Aorta (tissue), 5 donors: ENCODE measurements around the gene LAS1L. TPM values are rescaled to one million over a fixed set of nuclear protein-coding genes. Genes with fewer than 3 reads are reported as not detected.

ENCODE experiments used
- ATAC-seq: fragments of 200-7000 bp; cut with Tn5 transposase; one replicate; pipeline ENCODE4 v1.9.1; 2022; ENCODE audit warnings: moderate library complexity; ENCODE audit not compliant: low FRiP score
- DNase-seq, 2 donors: peaks; one replicate each; pipeline ENCODE4 v3.0.0-alpha.2; 2020
- H3K27ac ChIP-seq, 2 donors: one replicate each; pipeline ENCODE4 v1.5.1; 2013; ENCODE audit warnings: low read length in 2 of 2, mild to moderate bottlenecking in 2 of 2, moderate library complexity in 2 of 2, control low read depth in 1 of 2, inconsistent platforms in 1 of 2, low read depth in 1 of 2
- H3K27me3 ChIP-seq, 2 donors: one replicate each; pipeline ENCODE4 v1.6.1; 2013; ENCODE audit warnings: control low read depth in 1 of 2, low read length in 1 of 2, mild to moderate bottlenecking in 1 of 2, moderate library complexity in 1 of 2; ENCODE audit not compliant: insufficient read depth in 2 of 2, control insufficient read depth in 1 of 2
- H3K36me3 ChIP-seq, 2 donors: one replicate each; pipeline ENCODE4 v1.6.1; 2013; ENCODE audit warnings: control low read depth in 1 of 2, low read length in 1 of 2, mild to moderate bottlenecking in 1 of 2; ENCODE audit not compliant: insufficient read depth in 2 of 2, control insufficient read depth in 1 of 2
- H3K4me1 ChIP-seq, 2 donors: one replicate each; pipeline ENCODE4 v1.6.1; 2013; ENCODE audit warnings: low read length in 2 of 2, control low read depth in 1 of 2, mild to moderate bottlenecking in 1 of 2, moderate library complexity in 1 of 2; ENCODE audit not compliant: insufficient read depth in 2 of 2, control insufficient read depth in 1 of 2
- H3K4me3 ChIP-seq, 2 donors: one replicate each; pipeline ENCODE4 v1.5.1; 2013; ENCODE audit warnings: low read length in 2 of 2, control low read depth in 1 of 2, mild to moderate bottlenecking in 1 of 2
- H3K9me3 ChIP-seq: one replicate; pipeline ENCODE4 v1.6.1; 2013; ENCODE audit warnings: mild to moderate bottlenecking, low read length; ENCODE audit not compliant: control insufficient read depth
- WGBS, 2 donors: extraction: QIAGEN DNeasy Blood & Tissue Kit; methylation state at CpG; one replicate each; pipeline ENCODE4 v1.1.7; 2013; 5-methylcytosine and 5-hydroxymethylcytosine counted together
- intact Hi-C, 2 donors: fragments of 100-400 bp; cut with DNase I; formaldehyde crosslinking; loops; one replicate each; pipeline versions ENCODE4 v1.14.2 to v1.15.0; 2022
- long read RNA-seq, 2 donors: library from polyadenylated mRNA; unstranded; transcript quantifications; one replicate each; pipeline ENCODE4 v2.0.0, GENCODE V29; 2020 to 2021
- polyA plus RNA-seq, 2 donors: library from polyadenylated mRNA; stranded (reverse); fragments of 200-250 nt; gene quantifications; one replicate each; pipeline ENCODE4 v1.2.3, GENCODE V29; 2013
- total RNA-seq, 2 donors: library from RNA; stranded (reverse); fragmentation: NEBNext Ultra II Directional; extraction: Animal tissue kit (Norgen Biotek cat#: 25700); gene quantifications; one replicate each; pipeline ENCODE4 v1.2.1, GENCODE V29; 2021
- donor health status: healthy with polysubstance abuse.
- donor health status: Bipolar disorder and iron deficiency.
- donor health status: DM: no; HTN: no; CAD: no.
- donor health status: DM: no; HTN: no; CAD: no.
- donor health status: DM: yes; HTN: yes; CAD: no.

LAS1L gene
- total RNA-seq, result 10 to 100 TPM; 23.9 to 24.4 TPM
- polyA plus RNA-seq, result 10 to 100 TPM; 25.5 to 49.8 TPM
- long read RNA-seq, donor 1, transcript LAS1L-202 (13 exons, 2,386 nt), result major isoform, 106 of 258 reads
- long read RNA-seq, donor 1, transcript LAS1L-203 (14 exons, 2,439 nt), result minor isoform, 42 of 258 reads
- long read RNA-seq, donor 1, partial matches to known transcripts, result 57 of 258 reads
- long read RNA-seq, donor 1, other reads (novel, unspliced or antisense), result 51 of 258 reads
- long read RNA-seq, donor 2, transcript LAS1L-203 (14 exons, 2,439 nt), result minor isoform, 6 of 30 reads
- long read RNA-seq, donor 2, transcript LAS1L-202 (13 exons, 2,386 nt), result major isoform, 10 of 30 reads
- long read RNA-seq, donor 2, partial matches to known transcripts, result 3 of 30 reads
- long read RNA-seq, donor 2, other reads (novel, unspliced or antisense), result 11 of 30 reads

GRCh38 chrX:65534450-65535292, at the start of gene LAS1L:
Gene LAS1L (minus strand): TSS chrX:65534787. CDS start chrX:65534715, 72 bp downstream.
- peak; percentile 97 for ATAC-seq
- Histone ChIP-seq H3K4me3 (peak within 1 kb of the TSS; percentile 33 to 72), H3K4me1 (no peaks in the 10 kb centered on the region), H3K27me3 (no peaks in the 10 kb centered on the region), H3K27ac (peak within 1 kb of the TSS in 1 of 2 donors; percentile 21), H3K36me3 (peaks cover 0 to 2% of the 10 kb centered on the region in 2 donors), H3K9me3 (no peaks in the 10 kb centered on the region)
- WGBS, 2 donors, result 1 to 32% methylated on average over 50 of the region's 50 CpGs
- peak; percentile 94 for DNase-seq
- intact Hi-C loops, result no loop called here

- H3K27ac ChIP-seq, result no peak overlapping the region
- H3K27me3 ChIP-seq, result no peaks in the 10 kb centered on the region
- no peak for DNase-seq
- no peaks in the 10 kb centered on the region for H3K36me3 ChIP-seq
- no peaks in the 10 kb centered on the region for H3K4me1 ChIP-seq
- intact Hi-C loops, result loop anchor here in 1 of 2 donors (2.0 kb wide), 1 partner anchor 404 kb away; no protein-coding TSS in a partner anchor
- ATAC-seq, result no peak
- H3K4me3 ChIP-seq, result no peak overlapping the region
- WGBS, 2 donors, result 73 to 84% methylated on average over 4 of the region's 4 CpGs
- H3K9me3 ChIP-seq, result no peaks in the 10 kb centered on the region
Measured at GRCh38 chrX:65582450-65583082, 48.0 kb upstream of the LAS1L start.

GRCh38 chrX:65581661-65582339, 47.2 kb upstream of the LAS1L start:
- DNase-seq, result peak in 1 of 2 donors; percentile 61
- Histone ChIP-seq H3K27ac (no peak overlapping the region), H3K36me3 (no peaks in the 10 kb centered on the region), H3K4me3 (no peak overlapping the region), H3K27me3 (no peaks in the 10 kb centered on the region), H3K4me1 (no peaks in the 10 kb centered on the region), H3K9me3 (no peaks in the 10 kb centered on the region)
- intact Hi-C loops, result loop anchor here (1.0 to 2.0 kb wide), 2 partner anchors 405 kb away; no protein-coding TSS in a partner anchor
- ATAC-seq, result peak; percentile 90
- 10 to 11% methylated on average over 12 of the region's 12 CpGs for WGBS, 2 donors

- no peak overlapping the region for H3K4me3 ChIP-seq
- H3K27ac ChIP-seq, result no peak overlapping the region
- H3K4me1 ChIP-seq, result no peaks in the 10 kb centered on the region
- DNase-seq (no peak), ATAC-seq (no peak)
- no peaks in the 10 kb centered on the region for H3K27me3 ChIP-seq
- intact Hi-C loops, result loop anchor here in 1 of 2 donors (10.0 kb wide), 1 partner anchor 1146 kb away; no protein-coding TSS in a partner anchor
- H3K9me3 ChIP-seq, result no peaks in the 10 kb centered on the region
- no peaks in the 10 kb centered on the region for H3K36me3 ChIP-seq
Measured at GRCh38 chrX:65578346-65578745, 43.8 kb upstream of the LAS1L start.

GRCh38 chrX:65576160-65576559, 41.6 kb upstream of the LAS1L start:
- Histone ChIP-seq H3K4me1 (no peaks in the 10 kb centered on the region), H3K4me3 (no peak overlapping the region), H3K27ac (no peak overlapping the region), H3K36me3 (no peaks in the 10 kb centered on the region), H3K9me3 (no peaks in the 10 kb centered on the region), H3K27me3 (no peaks in the 10 kb centered on the region)
- no peak for DNase-seq
- no peak for ATAC-seq
- intact Hi-C loops, result loop anchor here in 1 of 2 donors (10.0 kb wide), 1 partner anchor 1149 kb away; no protein-coding TSS in a partner anchor

- intact Hi-C loops, result loop anchor here in 1 of 2 donors (10.0 kb wide), 1 partner anchor 1150 kb away; no protein-coding TSS in a partner anchor
- no peaks in the 10 kb centered on the region for H3K27me3 ChIP-seq
- no peaks in the 10 kb centered on the region for H3K36me3 ChIP-seq
- H3K9me3 ChIP-seq, result no peaks in the 10 kb centered on the region
- no peak overlapping the region for H3K27ac ChIP-seq
- no peak overlapping the region for H3K4me3 ChIP-seq
- DNase-seq, result no peak
- WGBS, 2 donors, result 29 to 37% methylated on average over 3 of the region's 3 CpGs
- no peaks in the 10 kb centered on the region for H3K4me1 ChIP-seq
- ATAC-seq, result no peak
Measured at GRCh38 chrX:65575022-65575421, 40.4 kb upstream of the LAS1L start.

- WGBS, 2 donors, result 86 to 92% methylated on average over 2 of the region's 2 CpGs
- intact Hi-C loops, result loop anchor here in 1 of 2 donors (10.0 kb wide), 1 partner anchor 1150 kb away; no protein-coding TSS in a partner anchor
Measured at GRCh38 chrX:65574356-65574755, 39.8 kb upstream of the LAS1L start.

GRCh38 chrX:65572971-65573370, 38.4 kb upstream of the LAS1L start:
- ATAC-seq (no peak), DNase-seq (no peak)
- H3K36me3 ChIP-seq, result no peaks in the 10 kb centered on the region
- no peak overlapping the region for H3K4me3 ChIP-seq
- intact Hi-C loops, result loop anchor here in 1 of 2 donors (10.0 kb wide), 1 partner anchor 1152 kb away; no protein-coding TSS in a partner anchor
- H3K27ac ChIP-seq, result no peak overlapping the region
- H3K4me1 ChIP-seq, result no peaks in the 10 kb centered on the region
- H3K27me3 ChIP-seq, result no peaks in the 10 kb centered on the region
- H3K9me3 ChIP-seq, result no peaks in the 10 kb centered on the region
- WGBS, 2 donors, result 80 to 94% methylated on average over 4 of the region's 4 CpGs

More at GRCh38 chrX:65574356-65574755, 39.8 kb upstream of the LAS1L start:
- no peaks in the 10 kb centered on the region for H3K9me3 ChIP-seq
- no peak for ATAC-seq
- no peak overlapping the region for H3K27ac ChIP-seq
- H3K4me1 ChIP-seq, result no peaks in the 10 kb centered on the region
- no peaks in the 10 kb centered on the region for H3K27me3 ChIP-seq
- DNase-seq, result no peak
- no peak overlapping the region for H3K4me3 ChIP-seq
- no peaks in the 10 kb centered on the region for H3K36me3 ChIP-seq
